ENCODE data around the gene TET2.

The TET2 gene

DNA sequence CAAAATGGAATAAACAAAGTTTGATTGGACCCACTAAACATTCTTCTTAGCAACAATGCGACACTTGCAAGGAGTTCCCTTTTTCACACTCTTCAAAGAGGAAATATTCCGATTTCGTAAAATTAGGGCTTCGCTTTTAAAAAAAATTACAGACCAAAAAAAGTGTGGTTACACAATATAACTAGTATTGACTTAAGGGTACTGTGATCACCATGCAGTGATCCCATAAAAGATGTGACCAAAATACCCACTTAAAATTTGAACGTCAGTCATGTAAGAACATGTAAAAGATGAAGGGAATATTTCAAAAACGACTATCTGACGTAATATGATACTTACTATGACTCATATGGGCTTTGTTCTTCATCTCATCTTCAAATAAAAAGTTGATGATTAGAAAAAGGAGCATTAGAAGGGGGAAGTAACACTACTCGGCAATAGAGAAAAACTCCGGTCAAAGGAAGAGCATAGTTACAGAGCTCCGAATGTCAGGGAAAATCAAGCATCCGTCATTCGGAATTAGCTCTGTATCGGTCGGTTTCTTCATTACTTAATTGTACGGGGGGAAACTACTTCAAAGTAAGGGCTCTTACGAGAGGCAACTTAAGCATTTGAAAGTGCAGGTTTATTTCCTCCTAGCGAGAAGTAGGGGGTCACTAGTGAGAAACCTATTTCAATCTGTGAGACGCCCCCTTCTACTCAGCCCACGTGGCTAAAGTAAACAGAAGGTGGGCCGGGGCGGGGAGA, 1.3 kb upstream of the TET2 start:
- DNase-seq: peak; percentile 23

DNA sequence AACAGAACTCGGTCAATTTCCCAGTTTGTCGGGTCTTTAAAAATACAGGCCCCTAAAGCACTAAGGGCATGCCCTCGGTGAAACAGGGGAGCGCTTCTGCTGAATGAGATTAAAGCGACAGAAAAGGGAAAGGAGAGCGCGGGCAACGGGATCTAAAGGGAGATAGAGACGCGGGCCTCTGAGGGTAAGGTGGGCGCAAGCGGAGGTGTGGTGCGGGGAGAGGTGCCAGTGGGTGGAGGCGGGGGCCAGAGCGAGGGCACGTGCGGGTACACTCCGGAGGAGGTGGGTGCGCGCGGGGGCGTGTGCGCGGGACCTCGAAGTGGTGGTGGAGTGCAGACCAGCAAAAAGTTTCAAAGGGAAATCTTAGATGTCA, 787 bp upstream of the TET2 start:
- peak; percentile 31 for DNase-seq

DNA sequence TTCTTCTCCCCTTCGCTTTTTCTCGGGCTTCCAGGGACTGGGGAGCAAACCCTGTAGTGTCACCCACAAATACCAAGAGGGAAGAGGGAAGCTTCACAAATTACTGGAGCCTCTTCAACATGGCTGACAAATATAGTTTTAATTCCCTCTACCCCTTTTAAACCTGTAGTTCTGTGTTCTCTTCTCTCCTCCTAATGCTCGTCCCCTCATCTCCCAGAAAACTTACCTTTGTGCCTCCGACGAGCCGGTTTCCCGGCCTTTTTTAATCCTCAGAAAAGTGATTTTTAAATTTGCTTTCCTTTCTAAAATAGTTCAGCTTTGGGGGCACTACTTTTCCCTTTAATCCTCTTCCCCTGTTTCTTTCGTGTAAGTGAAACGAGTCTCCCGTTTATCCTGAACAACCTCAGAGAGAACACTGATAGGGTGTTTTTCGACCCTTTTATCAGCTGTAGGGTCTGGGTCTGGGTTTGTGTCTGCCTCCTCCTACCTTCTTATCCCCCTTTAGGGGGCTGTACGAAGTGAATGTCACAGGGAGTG, 408 bp downstream of the TET2 start:
- DNase-seq: peak; percentile 5

DNA sequence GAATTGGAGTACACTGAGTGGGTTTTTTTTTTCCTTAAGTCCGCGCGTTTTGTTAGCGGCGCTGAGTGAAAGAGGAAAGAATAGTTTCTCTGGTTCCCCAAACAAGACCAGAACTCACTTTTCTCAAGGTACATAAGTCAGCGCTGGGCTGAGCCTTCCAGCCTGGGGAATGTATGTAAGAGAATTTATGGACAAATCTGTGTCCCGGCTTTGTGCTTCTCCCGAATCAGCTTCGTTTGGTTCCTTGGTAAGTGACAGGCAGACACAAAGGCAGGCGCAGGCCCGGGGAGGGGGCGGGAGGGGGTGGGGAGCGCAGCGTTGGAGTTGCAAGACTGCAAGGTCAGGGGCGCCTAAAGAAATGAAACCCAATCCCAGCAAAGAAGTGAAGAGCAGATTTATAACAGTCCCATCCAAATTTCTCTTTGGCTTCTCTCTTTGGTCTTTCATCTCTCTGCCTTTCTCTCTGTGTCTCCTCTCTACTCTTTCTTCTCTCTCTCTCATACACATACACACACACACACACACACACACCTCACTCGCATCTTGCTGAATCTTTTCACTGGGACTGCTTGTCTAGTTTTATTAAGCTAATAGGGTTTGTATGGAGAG, 981 bp downstream of the TET2 start:
- peak; percentile 43 for DNase-seq

DNA sequence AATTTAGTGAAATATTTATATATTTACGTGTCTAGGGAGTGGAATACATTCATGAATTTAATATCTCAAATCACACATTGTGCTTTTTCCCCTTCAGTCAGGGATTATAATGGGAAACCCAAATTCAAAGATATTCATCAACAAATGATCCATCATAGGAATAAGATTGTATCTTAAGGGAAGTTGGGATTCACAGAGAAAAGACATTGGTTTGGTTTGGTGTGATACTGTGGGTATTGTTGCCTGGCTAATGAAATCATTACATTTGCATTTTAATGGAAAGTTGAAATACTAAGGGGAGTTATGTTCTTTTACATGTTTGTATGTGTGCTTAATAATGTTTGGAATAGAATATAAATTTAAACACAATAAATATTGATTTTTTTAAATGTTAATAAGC, 1.7 kb downstream of the TET2 start:
- DNase-seq: no peak

DNA sequence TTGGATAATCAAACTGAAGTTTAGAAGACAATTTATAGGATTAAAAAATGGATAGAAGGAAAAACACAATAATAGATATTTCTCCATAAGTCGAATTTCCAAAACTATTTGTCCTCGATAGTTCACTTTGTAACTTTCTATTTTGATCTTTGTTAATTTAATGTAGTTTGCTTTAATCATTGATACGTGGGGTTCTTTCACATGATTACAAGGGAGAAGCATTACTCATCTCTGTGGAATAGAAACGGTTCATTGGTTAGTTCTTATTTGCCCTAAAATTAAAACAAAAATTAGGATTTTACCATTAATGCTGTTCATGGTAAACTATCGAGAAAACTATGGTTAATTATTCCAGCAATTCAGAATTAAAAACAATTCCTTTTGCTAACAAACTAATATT, 2.1 kb downstream of the TET2 start:
- DNase-seq: no peak

DNA sequence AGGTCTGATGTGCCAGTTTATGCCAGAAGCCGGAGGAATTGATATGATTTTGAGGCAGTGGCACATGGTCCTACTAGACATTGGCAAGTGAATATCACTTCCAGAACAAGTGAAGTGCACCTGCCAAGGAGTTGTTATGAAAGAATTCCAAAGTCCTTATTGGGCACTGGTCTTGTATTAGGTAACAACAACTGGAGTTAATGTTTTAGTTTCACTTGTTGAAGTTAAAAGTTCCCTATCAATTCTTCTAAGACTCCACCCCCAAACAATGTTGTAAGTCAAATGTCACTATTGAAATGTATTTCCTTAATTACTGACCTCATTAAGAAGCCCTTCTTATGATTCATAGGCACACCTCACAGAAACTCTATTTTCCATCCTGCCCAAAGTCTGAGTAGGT, 3.1 kb downstream of the TET2 start:
- no peak for DNase-seq

DNA sequence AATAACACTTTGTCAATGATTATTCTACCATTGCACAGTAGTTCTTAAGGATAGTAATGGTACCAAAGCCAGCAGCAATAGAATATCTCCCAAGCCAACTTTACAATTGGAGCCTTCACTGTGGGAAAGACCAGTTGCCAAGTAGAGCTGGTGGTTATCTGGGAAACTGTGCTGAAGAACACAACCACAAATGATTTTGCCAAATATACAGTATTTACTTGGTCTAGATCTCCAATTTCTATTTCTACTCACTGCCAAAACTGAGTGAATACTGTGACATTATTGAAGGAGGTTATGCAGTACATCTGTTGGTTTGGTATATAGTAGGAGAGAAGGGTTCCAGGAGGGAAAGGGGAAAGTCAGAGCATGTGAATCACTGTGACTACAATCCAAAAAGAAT, 3.8 kb downstream of the TET2 start:
- DNase-seq: no peak

DNA sequence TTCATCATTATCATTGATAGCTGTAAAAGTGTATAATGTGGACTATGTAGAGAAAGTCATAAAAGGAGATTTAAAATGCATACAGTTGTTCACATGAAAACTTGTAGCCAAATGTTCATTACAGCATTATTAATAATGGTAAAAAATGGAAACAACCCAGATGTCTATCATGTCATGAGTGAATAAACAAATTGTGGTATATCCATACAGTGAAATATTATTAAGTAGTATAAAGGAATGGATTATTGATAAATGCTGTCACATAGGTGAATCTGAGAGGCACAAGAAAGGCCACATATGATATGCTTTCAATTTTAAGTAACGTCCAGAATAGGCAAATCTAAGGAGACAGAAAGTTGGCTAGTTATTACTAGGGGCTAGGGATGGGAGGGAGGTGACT, 7.1 kb downstream of the TET2 start:
- DNase-seq: no peak

DNA sequence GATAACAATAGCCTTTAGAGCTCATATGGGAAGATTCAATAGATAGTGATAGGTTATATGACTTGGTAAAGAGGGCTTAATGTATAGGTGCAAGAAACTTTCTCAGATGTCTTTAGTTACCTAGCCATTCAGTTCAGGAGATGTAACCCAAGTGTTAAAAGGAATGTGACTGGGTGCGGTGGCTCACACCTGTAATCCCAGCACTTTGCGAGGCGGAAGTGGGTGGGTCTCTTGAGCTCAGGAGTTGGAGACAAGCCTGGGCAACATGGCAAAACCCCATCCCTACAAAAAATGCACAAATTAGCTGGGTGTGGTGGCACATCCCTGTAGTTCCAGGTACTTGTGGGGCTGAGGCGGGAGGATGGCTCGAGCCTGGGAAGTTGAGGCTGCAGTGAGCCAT, 7.9 kb downstream of the TET2 start:
- DNase-seq: no peak

DNA sequence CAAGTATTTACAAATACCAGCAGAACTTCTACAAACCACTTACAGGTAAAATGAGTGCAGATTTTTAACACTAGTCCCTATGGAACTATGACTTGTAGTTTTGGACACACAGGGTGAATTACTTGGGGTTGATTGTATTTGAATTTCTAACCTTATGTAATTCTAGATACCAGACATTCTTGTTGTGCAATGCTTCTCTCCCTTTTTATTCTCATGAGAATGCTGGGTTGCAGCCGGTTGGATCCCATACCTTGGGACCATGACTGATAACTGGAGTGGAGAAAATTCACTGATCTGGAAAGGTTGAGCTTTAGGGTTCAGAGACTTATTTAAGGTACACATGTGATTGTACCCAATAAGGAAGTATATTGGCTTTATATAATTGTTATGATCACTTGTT, 8.8 kb downstream of the TET2 start:
- no peak for DNase-seq

DNA sequence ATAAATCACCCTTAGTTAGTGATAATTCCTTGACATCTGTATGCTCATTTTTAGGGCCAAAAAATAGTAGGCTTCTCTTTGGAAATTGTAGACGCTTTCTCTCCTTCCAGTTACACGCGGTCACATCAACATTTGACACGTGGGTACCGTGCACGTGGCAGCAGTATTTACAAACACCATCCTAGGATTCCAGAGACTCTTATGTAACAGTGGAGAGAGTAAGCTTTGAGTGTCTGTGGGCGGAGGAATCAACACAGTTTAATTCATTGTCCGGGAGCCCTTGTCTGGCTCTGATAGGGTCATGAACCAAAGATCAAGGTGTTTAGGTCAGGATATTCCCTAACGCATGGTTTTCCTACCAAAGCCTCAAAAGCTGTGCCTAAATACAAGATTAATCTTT, 12.2 kb downstream of the TET2 start:
- no peak for DNase-seq

DNA sequence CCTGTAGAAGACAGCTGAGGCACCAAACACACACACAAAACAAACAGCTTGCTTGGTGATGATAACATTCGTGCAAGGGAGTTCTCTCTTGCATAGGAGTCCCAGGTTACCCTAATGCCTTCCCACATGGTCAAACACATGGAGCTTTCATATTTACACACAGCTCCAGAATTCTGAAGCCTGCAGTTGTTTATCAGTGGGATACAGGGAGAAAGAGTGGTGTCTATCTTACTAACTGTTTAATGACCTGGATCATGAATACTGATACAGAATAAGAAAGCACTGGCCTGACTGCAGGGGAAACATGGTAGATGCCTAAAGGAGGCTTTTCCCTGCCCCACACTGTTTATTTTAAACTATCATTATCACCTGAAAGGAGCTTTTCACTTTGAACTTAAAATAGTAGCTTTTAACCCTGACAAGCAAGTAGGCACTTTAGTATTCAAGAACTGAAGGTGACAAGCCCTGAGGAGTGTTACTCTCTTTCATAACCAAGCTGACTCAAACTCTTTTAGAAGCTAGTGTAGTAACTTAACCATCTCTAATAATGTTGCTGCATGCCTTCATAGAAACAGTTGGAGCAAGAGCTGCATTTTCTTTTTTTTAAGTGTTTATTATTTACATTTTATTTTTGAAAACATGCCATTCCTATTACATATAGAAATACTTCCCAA, 15.6 kb downstream of the TET2 start:
- DNase-seq: no peak

DNA sequence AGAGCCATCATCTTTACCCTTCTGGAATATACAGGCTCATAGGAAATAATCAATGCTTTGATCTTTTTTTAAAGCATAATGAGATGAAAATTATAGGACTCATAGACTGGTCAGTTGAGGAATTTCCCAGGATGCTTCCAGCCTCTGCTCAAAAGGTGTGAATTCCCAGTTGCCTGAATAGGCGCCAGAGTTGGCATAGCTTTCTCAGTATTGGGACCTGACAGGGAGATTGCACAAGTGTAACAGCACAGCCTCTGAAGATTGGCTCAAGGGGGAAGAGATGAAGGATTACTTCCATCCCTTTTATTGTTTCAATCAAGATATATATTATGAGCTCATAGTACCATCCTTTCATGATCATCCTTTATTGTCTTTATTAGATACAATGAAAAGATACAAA, 17.9 kb downstream of the TET2 start:
- DNase-seq: no peak

DNA sequence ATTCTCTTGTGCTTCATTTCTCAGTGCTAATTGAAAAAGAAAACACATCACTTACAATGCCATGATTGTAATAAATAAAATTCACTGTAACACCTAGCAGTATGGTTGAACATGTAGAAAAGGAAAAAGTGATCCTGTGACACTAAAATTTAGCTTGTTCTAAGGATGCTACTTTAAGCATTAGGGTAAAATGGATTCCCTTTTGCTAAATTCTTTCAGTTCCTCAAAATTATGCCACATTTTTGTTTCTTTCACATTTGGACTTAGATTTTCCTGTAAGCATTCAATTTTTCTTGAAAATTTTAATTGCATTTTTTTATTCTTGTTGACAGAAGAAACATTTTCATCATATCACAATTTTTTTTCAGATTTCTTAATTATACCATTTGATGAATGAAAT, 19.4 kb downstream of the TET2 start:
- no peak for DNase-seq

DNA sequence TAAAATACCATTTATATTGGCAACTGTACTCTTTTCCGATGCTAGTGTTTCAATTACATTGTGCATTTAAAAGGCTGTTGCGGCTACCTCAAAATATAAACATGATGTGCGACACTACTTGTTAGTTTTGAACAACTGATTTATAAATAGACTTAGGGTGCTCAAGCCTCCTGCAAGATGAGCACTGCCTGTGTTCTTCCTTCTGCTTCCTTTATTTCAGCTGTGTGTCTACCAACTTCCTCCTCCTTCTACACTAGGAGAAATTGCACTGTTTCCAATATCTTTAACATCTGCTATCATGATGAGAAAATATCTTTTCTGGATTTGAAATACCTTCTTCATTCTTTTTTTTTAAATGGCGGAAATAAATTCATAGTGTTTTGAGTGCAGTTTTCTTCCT, 24.0 kb downstream of the TET2 start:
- DNase-seq: no peak

DNA sequence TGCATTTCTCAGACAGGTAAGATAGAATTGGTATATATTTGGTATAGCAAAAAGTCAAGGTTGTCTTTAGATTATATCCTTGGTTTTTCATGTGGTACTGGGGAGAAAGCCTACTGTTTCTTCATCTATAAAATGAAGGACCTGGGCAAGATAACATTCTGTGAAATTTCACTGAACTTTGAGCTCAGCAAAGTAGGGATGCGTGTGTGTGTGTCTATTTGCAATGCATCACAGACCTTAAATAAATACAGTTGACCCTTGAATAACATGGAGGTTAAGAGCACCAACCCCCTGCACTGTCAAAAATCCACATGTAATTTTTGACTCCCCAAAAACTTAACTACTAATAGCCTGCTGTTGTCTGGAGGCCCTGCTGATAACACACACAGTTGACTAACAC, 25.2 kb downstream of the TET2 start:
- no peak for DNase-seq

DNA sequence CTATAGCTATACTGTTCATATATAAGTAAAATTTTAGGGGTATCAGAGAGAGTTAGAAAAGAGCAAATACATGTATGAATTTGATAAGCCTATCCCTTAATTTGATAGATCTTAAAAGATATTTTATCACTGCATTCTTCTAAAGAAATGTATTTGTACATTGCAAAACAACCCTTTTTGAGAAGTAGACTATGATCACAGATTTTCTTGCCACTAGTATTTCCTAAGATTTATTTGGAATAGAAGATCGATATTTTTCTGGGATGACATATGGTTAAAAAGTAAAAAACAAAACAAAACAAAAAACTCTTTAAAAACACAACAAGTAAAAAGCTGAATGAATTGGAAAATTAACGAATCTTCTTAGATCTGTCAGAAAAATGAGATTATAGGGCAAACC, 27.4 kb downstream of the TET2 start:
- no peak for DNase-seq

DNA sequence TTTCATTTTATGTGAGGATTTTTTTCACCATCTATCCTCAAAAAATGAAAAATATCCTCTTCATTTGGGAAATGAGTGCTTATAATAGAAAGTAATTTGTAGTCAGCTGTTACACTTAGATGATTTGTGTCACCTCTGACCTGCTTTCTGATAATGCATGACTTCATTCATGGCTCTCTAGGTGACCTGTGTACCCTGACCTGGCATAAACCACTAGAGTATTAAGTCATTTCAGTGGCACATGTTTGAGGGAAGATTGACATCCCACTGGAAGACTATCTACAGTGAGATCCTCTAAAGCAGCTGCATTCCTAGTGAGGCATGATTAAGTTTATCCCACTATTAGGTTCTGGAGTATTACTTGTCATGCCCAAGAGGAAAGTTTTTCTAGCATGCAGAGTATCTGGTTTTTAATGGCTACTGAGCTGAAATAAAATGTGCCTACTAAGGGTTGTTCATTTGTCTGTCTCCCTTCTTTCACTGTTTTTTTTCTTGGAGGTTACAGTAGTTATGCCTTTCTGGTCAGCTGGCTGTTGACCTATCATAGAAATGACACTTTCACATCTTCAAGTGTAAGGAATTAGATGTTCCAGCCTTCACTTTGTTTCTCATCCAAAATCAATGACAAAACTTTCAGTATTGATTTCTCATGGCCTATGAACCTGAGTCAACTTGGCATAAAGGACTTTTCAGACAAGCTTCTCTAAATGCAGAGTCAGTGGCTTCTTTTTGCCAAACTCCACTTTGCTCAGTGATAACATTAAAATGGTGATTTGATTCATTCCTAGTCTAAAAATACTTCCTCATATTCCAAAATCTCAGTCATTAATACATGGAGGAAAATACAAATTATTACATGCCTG, 33.1 kb downstream of the TET2 start:
- DNase-seq: no peak

DNA sequence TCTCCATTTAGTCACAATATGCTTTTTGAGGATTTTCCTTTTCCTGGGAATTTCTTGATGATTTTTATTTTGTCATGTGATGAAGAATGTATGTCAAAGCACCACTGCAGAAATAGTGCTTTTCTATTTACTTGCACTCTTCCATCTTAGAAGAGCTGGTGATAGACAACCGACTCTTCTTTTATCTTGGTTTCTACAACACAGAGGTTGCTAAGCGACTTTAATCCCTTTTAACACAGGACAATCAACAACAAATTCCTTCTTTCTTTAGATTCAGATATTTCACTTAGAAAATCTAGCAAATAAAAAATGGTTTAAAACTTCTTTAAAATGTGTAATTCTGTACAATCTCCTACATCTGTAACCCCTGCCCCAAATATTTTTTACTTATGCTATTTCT, 34.6 kb downstream of the TET2 start:
- no peak for DNase-seq

DNA sequence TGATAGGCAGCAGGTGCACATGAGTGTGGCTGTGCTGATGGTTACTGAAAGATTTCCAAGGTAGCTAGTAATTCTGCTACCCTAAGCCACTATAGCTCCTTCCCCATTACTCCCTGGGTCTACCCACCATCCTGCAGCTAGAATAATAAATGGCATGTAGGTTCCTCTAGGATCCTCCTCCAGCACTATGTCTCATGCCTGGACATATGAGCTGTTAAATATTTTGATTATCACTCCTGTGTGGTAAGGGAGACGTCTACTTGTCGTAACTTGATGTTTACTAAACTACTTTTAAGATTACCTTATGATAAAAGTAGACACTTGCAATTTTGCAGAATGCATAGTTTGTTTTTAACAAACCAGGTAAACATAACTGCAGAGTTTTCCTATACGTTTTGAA, 35.5 kb downstream of the TET2 start:
- DNase-seq: no peak

DNA sequence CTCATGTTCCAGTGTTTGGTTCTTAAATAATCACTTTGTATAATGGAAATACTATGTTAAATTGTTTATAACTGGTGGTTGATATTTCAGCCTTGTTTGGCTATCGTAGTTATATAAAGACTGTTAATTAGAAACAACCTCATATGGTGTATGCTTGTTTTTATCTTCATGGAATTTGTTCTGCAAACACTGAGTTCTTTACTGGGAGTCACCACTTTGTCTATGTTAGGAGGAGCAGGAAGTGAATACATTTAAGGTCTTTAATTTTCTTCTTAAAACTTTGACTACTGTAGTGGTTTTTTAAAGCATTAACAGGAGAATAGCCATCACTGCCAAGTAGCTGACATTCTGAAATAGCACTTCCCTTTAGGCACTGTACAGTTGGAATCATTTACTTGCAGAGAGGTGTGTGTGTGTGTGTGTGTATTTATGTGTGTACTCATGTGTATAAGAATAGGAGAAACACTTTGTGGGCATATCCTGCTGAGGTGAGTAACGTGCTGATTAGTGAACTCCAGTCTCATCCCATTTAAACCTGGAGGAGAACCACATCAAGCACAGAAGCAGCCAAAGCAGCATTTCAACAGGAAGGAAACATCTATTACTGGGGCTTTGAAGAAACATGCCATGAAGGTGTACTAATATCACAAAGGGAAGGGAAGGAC, 37.8 kb downstream of the TET2 start:
- DNase-seq: no peak

DNA sequence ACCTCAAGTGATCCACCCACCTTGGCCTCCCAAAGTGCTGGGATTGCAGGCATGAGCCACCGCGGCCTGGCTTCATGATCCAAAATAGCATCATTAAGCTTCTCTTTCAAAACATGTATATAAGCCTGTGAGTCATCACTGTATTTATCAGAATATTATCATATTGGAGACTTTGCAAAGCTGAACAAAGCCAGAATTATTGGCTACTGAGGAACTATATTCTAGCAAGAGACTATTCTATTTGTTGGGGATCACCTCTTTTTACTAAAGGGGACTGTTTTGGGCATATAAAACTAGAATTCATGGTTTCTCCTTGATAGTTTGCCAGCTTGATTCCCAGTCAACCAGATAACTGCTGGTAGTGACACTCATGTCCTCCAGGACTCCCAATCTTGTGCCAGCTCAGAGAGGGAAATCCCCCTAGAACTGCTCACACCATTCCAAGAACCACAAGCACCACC, 40.1 kb downstream of the TET2 start:
- DNase-seq: no peak
